HG03060 (cell line): ENCODE measurements around the gene MYRF.

ENCODE experiments used
- ATAC-seq: cut with Tn5 transposase; IDR thresholded peaks from one replicate; pipeline ENCODE4 v1.9.1; 2021; ENCODE audit warnings: low read depth, moderate number of reproducible peaks; ENCODE audit not compliant: unreplicated experiment

MYRF gene

DNA sequence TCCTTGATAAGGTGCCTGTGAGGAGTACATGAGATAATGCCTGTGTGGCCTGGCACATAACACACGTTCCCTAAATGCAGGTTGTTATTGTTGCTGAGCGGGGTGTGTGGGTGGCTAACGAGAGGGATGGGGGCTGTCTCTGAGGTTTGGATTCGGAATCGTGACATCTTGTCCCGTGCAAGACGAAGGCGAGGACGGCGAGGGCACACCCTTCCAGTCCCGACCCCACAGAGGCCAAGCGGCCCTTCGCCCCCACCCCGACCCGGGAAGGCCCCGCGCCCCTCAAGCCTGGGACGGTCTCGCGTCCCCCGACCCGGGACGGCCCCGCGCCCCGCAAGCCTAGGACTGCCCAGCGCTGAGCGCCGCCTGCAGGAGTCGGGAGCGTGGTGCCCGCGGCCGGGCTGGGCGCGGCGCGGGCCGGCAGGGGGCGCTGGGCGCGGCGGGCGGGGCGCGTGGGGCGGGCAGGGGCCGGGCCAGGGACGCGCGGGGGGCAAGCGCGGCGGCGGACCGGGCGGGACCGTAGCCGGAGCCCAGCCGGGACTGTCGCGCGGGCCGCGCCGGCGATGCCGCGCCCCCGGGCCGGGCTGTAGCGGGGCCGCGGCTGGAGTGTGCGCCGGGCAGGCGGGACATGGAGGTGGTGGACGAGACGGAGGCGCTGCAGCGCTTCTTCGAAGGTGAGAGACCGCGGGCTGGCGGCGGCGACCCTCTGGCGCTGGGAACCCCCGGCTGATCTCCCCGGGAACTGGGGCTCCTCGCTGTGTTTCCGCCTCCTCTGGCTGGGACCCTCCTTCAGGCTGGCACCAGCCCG lies at the start of gene MYRF:
Gene MYRF, plus strand, starts transcription at position 520 of the 808 bp plus-strand sequence. Its CDS starts 109 bp downstream, at position 629.
- ATAC-seq: no peak

DNA sequence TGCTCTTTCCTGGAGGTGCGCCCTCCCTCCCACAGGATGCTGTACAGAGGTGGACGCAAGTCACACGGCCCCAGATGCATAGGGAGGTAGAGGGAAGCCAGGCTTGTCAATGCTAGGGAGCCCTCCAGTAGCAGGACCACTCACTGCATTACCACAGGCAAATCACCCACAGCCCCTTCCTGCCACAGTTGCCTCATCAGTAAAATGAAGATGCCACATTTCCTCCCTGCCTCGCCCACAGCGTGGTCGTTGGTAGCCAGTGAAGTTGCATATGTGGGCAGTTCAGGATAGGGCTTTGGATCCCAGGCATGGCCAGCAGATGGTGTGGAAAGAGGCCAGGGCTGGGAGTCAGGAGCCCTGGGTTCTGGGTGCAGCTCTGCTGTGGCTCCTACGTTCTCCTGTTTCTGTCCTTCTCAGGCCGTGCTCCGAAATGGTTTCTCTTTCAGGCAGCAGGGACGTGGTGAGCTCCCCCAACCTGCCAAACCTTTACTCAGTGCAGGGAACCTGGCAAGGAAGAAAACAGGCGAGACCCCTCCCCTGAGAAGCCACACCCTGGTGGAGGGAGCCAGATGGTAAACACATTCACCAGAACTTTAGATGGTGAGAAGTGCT lies 49.6 kb upstream of the MYRF start:
- no peak for ATAC-seq

DNA sequence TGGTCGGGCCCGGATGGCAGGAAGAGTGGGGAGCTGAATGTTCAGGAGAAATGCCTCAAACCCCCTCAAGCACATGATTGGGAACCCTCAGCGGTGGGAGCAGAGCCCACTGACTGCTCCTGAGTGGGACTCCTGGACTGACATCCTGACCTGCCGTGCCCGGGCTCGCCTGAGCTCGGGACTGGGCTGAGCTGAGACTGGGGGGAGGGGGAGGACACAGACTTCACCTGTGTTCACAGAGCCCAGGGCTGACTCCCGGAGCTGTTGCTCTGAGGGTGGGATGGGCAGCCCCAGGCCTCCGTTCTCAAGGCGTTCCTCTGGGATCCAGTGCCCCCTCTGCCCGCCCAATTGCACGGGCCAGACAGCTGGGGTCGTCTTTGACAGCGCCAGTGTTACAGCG lies 47.6 kb upstream of the MYRF start:
- ATAC-seq: no peak

DNA sequence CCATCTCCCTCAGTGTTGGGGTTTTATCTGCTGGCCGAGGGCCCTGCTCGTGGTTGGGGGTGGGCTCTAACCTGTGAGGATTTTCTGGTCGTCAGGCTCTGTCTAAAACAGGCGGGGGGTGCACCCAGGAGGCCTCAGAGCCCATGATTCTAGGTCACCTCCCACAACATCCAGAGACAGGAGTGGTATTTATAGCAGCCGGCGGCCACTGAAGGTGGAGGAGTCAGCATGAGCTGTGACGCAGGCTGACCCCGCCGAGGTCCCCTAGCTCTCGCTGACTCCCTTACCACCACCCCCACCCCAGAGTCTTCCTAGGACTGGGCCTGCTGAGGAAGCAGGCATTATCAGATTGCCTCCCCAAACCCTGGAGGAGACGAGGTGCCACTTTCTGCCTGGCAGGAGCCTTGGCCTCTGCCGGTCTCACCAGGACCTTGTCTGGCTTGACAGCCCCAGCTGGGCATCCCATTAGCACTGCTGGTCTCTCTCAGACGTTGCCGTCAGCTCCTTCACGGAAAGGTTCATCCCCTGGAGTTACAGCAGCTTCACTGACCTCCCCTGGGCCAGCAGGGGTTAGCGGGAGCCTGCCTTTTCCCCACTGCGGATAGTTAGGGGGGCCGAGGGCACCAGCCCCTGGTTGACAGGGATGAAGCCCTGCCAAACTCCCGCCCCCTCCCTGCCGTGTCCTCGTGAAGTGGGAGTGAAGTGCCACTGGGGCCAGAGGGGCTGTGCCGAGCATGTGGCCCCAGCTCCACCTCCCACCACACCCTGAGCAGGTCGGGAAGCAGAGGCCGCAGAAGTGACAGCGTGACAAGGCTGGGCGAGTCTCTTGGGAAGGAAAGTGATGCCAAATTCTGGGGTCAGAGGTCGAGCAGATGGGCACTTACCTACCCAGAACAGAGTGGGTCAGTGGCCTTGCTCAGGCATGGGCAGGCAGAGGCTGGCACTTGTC lies 45.7 kb upstream of the MYRF start:
- no peak for ATAC-seq

DNA sequence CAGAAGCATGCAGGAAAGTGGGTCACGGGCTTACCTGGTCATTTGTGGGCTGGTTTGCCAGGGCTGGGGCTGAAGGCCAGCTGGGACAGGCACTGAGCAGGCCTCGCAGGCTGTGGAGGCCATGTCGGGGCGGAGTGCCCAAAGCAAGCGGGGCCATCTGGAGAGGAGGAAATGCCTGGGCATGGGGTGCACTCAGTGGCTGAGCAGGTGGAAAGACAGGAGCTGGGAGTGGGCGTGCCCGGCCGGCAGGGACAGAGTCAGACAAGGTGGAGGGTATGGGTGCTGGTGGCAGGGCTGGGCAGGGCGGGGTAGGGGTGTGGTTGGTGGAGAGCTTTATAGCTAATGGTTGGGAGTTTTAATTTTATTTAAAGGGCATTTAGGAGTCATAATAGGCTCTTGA lies 44.9 kb upstream of the MYRF start:
- no peak for ATAC-seq

DNA sequence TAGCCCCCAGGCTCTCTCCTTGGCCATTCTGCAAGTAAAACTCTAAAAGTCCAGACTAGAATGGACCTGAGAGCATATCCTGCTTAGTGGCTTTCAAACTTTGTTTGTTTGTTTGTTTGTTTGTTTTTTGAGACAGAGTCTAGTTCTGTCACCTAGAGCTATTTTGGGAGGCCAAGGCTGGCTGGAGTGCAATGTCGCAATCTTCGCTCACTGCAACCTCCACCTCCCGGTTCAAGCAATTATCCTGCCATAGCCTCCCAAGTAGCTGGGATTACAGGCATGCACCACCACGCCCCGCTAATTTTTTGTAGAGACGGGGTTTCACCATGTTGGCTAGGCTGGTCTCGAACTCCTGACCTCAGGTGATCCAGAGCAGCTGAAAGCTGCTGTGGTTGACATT lies 43.3 kb upstream of the MYRF start:
- no peak for ATAC-seq

DNA sequence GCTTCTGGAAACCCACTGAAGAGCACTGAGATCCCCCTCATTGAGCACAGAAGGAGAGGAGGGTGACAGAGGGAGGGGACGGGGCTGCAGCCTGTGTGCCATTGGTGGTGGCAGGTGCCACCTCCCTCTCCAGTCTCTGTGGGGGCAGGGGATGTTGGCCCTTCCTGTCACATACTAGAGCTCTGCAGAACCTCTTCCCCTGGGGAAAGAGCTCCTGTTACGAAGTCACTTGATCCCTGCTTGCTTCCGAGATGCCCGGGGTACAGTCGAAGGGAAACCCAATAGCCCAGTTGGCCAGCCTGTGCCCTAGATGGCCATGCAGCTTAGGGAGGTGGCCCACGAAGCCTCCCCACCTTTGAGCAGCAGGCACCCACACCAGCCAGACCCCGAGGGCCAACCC lies 42.9 kb upstream of the MYRF start:
- no peak for ATAC-seq

DNA sequence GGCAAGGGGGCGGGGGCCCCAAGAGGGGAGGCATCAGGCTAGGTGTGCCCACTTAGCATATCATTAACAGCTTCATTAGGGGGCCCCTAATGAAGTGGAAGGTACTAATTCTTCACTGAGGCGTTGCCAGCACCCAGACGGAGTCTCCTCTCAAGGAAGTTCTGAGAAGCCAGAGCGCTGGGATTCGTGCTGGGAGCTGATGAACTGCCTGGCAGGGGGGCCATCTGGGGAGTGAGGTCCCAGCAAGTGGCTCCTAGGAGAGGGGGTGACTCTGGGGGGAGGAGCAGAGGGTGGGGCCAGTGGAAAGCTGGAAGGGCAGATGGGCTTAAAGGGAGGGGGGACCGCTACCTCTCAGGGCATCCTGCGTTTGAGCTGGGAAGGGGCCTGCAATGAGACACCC lies 42.4 kb upstream of the MYRF start:
- no peak for ATAC-seq

DNA sequence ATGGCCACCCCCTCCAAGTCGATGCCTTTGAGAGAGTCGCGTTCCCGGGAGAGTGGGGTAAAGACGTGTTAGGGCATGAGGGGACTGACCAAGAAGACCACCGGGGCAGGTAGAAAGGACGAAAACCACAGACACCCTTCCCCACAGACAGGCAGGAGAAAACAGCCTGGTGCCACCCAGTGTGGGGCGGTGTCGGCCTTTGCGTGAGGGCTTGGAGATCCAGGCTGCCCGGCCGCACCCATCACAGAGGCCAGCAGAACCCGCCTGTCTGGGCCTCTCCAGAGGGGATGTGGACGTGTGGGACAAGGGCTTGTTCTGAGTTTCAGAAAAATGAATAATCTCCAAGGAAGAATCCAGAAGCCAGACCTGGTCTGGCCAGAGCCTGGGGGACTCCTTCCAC lies 41.4 kb upstream of the MYRF start:
- no peak for ATAC-seq

DNA sequence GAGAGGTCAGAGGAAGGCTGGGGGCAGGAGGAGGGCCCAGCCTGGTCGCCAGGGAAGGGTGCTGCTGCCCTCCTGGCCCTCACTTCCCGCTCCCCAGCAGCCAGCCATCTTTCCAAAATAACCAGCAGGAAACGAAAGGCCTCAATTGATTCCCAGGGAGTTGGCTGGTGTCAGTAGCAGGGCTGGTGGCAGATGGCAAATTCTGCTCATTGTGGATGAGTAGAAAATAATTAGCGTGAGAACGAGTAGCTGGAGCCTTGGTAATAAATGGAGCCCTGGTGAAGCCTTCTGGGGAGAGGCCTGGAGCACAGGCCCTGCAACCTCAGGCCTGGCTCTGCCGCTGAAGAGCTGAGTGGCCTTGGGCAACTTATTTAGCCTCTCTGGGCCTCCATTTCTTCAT lies 40.9 kb upstream of the MYRF start:
- no peak for ATAC-seq

DNA sequence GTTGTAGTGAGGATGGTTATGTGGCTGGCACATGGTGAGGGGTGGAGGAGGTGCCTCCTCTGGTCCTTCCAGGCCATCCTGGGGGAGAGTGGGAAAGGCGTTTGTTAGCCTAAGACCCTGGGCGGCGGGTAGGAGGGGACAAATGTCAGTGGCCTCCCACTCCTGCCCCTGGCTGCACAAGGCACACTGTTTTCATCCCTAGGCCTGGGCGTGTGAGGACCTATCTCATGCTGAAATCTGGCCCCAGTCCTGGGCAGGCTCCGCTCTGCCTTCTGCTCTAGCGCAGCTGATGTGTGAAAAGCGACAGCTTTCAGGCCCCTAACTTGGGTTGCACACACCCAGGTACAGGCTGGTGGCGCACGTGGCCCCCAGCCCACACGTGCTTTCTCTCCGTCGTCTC lies 40.1 kb upstream of the MYRF start:
- ATAC-seq: no peak

DNA sequence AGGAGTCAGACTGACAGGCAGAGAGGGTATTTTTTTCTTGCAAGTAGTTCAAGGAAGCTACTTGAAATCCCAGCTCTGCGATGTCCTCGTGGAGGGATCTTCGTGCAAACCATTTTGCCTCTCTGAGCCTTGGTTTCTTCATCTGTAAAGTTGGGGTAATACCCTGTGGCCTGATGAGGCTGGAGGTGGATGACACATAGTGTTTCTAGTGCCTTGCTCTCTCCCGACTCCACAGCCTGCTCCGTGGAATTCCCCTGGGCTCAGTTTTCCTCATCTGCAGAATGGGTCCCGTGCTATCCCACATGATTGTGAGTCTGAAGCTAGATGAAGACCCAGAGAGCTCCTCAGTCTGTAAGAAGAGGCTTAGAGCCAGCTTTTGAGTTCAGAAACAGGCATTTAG lies 39.6 kb upstream of the MYRF start:
- no peak for ATAC-seq

DNA sequence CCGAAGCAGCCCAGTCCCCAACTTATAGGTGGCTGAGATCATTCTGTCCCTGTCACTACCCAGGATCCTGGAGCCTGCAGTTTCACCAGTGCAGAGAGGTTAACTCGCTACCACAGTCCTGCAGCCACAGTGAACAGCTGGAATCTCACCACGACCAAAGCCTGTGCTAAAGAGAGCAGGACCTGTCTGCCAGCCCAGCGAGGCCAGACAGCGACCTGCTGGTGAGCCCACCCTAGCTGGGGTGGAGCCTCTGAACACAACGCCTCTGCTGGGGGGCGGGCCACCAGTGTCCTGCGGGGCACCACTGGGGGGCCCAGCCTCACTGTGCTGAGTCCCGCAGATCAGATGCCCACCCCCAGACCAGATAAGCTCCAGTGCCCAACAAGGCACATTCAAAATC lies 39.0 kb upstream of the MYRF start:
- ATAC-seq: no peak

DNA sequence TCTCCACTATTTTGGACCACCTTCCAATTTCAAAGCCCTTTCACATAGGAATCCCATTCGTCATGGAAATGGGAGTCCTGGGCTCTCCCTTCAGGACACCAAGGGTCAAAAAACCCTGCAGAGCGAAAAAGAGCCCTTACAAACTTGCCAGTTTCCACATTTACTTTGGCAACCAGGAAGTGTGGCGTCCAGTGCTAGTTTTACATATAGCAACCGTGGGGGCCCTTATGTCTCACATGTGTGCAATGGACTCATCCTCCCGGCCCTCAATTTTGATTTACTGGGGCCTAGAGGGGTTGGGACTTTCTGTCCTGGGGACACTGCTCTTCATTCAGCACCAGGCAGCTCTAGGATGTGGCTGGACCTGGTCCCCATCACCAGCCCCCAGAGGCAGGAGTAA lies 38.5 kb upstream of the MYRF start:
- no peak for ATAC-seq

DNA sequence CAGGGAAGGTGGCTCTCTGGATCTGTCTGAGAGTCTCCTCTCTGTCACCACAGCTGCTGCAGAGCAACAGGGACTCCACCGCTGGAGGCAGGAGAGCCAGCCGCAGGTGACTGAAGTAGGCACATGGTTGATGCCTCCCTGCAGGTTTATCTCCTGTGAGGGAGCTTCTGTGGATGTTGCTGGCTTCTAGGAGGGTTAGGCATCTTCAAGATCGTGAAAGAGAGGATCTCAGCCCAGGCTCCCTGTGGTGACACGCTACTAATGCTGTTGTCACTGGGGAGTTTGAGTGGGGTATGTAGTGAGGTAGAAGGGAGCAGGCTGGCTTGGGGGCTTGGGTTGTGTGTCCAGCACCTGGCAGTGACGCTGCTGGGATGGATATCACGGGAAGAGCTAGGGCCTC lies 38.1 kb upstream of the MYRF start:
- ATAC-seq: no peak

DNA sequence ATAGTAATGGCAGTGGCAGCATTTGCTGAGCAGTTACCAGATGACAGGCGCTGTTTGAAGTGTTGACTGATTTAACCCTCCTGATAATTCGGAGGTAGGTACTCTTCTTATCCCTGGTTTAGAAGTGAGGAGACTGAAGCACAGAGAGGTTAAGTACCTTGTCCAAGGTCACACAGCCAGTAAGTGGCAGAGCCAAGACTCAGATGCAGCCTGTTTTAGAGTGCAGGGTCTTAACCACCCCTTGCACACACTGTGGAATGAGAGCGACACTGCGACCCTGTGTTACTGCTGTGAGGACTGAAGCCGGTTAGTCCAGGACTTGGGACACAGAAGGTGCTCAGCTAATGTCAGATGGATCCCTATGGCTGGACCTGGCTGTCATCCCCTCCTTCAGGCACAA lies 37.5 kb upstream of the MYRF start:
- ATAC-seq: no peak

DNA sequence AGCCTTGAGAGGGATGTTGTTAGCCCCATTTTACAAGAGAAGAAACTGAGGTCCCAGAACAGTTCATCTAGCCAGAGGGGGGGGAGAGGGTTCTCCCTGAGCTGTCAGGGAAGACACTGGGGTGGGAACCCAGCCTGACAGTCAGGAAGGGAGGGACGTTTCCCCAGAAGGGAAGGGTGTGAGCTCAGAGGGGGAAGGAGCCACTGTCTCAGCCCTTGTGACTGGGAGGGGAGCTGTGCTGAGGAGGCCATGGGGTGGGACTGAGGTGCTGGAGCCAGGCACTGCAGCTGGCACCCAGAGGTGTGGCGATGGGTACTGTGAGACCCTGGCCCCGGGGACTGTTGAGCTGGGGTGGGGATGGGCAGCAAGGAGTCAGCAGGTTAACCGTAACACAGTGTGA lies 36.6 kb upstream of the MYRF start:
- ATAC-seq: no peak

DNA sequence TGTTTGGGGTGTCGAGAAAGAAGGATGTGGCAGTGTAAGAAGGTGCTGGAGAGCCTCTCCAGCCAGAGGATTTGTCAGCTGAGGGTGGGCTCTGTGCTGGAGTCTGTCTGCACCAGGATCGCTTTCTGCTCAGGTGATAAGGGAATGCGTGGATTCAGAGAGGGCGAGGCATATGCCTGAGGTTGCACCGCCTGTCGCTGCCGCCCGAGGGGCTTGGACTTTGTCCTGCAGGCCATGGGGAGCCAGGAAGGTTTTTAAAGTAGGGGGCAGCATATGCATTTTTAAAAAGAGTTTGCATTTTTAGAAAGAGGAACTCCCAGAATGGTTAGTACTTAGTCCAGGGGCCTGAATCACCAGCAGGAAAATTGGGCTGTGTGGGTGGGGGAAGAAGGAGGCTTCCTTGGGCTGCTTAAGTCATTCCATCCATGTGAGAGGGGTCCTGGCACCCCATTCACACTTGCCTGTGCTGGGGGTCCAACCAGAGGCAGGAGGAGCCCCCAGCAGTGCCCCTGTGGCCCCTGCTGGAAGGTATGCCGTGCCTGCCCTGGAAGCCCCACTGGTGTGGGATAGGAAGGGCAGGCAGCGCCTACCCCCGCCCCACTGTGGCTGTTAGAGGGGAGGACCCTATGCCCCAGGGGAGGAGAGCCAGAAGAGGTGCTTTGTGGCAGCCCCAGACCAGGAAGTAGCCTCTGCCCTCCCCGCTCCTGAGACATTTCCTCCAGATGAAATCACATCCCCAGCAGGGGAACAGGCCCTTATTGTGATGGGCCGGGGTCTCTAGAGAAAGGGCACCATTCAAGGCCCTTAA lies 35.8 kb upstream of the MYRF start:
- ATAC-seq: no peak

DNA sequence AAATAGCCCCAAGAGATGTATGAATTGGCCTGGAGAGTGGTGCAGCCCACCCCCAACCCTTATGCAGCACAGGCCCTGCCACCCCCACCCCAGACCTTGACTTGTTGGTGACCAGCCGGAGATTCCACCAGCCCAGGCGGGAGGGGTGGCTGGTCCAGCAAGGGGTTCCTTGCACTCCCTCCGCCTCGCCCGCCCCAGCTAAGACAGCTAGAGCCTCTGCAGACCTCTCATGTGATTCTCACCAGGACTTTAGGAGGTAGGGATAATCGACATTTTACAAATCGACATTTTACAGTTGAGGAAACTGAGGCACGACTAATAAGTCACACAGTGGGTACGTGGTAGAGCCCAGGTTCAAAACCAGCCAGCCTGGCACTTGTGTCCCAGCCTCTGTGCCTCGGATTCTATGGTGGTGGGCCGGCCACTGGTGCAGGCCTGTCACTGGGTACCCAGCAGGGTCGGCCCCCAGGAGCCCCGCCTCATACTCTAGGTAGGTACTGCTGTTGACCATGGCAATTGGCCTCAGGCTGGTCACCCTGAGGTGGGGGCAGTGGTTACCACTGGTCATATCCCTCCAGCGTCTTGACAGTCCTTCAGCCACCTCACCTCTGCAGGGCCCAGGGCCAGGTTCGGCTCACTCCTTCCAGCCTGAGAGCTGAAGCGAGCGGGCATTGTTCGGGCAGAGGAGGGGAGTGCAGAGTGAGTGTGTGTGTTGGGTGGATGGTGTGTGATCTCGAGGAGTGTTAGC lies 35.0 kb upstream of the MYRF start:
- no peak for ATAC-seq

DNA sequence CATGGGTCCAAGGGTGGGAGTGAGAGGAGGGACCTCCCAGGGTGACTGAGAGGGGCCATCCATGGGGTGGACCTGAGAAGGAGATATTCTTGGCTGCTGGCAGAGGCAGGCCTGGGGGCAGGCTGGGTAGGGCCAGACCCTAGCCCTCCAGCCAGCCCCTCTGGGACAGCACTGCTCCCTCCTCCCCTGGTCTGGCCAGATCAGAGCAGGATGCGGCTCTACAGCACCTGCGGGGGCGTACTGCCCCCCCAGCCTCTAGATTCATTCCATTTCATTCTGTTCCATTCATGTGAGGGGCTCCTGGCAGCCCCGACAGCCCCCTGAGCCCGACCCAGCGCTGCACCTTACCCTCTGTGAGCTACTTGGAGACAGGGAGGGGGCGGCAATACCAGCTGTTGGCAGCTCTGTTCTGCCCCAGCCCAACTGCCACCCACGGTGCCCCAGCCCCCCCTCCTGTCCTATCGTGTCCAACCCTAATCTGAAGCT lies 34.3 kb upstream of the MYRF start:
- ATAC-seq: no peak
